HG03045 (cell line): ENCODE data around the gene DCAF11.

Experiments used
- ATAC-seq: cut with Tn5 transposase; IDR thresholded peaks from one replicate; pipeline ENCODE4 v1.9.1; 2021; ENCODE audit warnings: mild to moderate bottlenecking, moderate library complexity; ENCODE audit not compliant: unreplicated experiment

Gene DCAF11

GRCh38 chr14:24078146-24078545 is 36.4 kb upstream of the DCAF11 start:
- no peak for ATAC-seq

- ATAC-seq = no peak
Measured at GRCh38 chr14:24079491-24080141, 35.0 kb upstream of the DCAF11 start.

GRCh38 chr14:24080142-24080530 is 34.4 kb upstream of the DCAF11 start:
- ATAC-seq = no peak

GRCh38 chr14:24080888-24081738 is 33.5 kb upstream of the DCAF11 start:
- peak; percentile 92 for ATAC-seq

DNA sequence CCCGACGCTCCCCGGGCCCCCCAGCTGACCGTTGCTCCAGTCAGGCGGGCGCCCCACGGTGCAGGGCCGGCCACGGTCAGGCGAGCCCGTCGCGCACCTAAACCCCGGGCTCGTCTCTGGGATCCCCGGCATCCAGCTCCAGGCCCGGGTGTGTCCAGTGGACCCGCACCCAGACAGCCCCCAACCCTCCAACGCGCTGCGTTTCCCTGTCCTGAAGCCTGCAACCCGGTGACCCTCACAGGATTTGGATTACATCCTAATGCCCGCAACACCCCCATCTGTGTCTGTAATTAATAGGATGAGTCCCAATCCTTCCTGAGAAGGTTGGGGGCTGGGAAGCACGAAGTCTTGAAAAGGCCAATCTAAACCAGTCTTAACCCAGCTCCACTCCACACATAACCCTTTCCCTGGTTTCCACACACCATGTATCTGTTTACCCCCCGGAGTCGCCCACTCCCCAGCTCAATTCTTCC is 32.8 kb upstream of the DCAF11 start:
- no peak for ATAC-seq

DNA sequence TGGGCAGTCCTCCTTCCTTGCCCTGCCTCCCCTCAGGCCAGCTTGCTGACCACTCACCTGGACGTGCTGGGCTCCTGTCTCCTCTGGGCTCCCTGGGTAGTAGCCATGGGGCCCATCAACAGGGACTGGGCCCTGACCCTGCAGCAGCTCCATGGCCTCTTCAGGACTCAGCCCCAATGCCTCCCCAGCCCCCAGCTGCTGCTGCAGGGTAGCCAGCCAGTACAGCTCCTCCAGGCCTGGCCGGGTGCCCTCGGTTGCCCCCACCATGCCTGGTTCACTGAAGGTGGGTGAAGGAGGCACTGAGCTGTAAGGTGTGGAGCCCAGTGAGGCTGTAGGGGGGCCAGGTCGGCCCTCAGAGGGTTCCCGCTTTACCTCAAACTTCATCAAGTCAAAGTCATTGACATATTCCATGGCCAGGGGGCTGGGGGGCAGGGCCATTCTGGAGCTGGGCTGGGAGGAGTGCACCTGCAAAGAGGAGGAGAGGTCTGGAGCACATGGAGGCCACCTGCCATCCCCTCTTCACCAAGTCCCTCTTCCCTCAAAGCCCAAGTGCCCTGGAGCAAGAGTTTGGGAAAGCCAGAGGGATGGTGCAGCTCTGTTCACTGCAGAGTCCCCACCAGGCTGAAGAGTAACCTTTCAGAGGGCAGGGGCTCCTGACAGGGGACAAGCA is 32.0 kb upstream of the DCAF11 start:
- no peak for ATAC-seq

GRCh38 chr14:24083462-24083861 is 31.1 kb upstream of the DCAF11 start:
- no peak for ATAC-seq

- ATAC-seq = no peak
Measured at GRCh38 chr14:24084440-24084839, 30.1 kb upstream of the DCAF11 start.

DNA sequence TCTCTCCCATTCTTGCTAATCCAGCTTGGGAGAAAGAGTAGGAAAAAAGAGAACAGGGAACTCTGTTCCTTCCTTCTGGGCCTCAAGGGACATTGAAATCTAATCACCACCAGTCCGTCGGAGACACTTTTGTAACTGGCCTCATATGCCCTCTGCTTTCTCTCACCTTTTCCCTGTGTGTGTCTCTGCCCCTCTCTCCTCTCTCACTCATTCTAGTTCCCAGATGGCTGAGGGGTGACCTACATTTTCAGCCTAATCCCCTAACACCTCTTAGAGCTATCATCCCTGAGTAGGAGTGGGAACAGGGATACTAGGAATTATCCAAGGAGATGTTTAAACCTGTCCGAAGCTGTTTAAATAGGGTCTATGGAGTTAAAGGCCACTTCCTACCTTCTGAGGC is 29.4 kb upstream of the DCAF11 start:
- ATAC-seq = no peak

GRCh38 chr14:24086193-24086955 is 28.2 kb upstream of the DCAF11 start:
- no peak for ATAC-seq

GRCh38 chr14:24087004-24087403 is 27.6 kb upstream of the DCAF11 start:
- ATAC-seq = no peak

DNA sequence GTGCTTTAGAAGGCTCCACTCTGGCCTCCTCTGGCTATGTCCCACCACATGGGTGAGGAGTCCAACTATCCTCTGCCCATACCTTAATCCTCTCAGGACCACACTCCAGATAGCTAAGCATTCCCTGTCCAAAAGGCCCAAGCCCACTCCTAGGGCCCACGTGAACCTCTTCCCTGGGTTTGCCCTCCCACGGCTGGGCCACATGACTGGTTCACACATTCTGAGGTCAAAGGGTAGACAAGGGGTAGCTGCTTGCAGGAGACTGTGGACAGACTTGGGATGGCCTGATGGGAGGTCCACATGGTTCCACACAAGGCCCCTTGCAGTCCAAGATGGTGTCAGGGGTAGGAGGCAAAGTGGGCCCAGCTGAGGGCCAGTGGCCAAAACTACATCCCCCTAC is 26.5 kb upstream of the DCAF11 start:
- ATAC-seq = no peak

GRCh38 chr14:24089890-24090289 is 24.7 kb upstream of the DCAF11 start:
- no peak for ATAC-seq

DNA sequence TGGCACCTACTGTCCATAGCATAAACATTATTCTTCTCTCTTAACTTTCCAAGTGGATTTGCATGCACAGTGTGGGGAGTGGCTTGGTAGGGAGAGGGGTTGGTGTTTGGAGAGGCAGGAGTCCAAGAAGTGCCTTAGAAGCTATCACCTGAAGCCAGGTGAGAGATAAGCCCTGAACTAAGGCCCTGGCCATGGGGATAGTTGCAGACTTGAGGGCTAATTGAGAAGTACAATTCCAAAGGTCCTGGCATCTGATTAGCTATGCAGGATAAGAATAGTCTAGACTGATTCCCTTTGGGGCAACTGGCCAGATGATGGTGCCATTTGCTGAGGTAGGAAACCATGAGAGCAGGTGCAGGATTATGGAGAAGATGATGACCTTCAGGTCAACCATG is 22.5 kb upstream of the DCAF11 start:
- no peak for ATAC-seq

DNA sequence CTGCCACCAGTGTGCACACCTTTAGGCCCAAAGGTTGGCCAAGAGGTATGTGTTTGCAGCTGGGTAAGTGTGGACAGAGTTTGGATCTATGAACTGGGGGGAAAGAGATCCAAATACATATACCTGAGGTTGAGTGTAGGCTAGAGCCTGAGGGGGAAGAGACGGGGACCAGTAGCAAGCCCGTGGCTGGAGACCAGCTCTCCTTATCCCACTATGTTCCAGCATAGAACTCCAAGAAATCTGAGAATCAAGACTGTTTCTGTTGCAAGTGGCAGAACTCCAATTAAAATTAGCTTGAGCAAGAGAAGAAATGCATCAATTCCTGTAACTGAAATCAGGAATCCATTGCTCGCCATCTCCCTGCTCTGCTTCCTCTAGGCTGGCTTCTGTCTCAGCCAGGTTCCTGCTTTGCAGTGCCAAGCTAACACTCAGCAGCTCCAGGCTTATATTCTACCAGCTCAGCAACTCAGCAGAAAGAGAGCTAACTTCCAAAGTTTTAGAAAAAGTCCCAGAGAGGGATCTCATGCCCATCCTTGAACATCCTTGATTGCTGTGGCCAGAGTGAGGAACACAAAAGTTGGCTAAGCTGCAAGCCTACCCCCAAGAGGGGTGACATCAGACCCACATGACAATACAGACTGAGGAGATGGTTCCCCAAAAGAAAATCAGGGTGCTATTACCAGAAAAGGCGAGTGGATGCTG is 21.9 kb upstream of the DCAF11 start:
- no peak for ATAC-seq

GRCh38 chr14:24093207-24093900 is 21.2 kb upstream of the DCAF11 start:
- no peak for ATAC-seq

DNA sequence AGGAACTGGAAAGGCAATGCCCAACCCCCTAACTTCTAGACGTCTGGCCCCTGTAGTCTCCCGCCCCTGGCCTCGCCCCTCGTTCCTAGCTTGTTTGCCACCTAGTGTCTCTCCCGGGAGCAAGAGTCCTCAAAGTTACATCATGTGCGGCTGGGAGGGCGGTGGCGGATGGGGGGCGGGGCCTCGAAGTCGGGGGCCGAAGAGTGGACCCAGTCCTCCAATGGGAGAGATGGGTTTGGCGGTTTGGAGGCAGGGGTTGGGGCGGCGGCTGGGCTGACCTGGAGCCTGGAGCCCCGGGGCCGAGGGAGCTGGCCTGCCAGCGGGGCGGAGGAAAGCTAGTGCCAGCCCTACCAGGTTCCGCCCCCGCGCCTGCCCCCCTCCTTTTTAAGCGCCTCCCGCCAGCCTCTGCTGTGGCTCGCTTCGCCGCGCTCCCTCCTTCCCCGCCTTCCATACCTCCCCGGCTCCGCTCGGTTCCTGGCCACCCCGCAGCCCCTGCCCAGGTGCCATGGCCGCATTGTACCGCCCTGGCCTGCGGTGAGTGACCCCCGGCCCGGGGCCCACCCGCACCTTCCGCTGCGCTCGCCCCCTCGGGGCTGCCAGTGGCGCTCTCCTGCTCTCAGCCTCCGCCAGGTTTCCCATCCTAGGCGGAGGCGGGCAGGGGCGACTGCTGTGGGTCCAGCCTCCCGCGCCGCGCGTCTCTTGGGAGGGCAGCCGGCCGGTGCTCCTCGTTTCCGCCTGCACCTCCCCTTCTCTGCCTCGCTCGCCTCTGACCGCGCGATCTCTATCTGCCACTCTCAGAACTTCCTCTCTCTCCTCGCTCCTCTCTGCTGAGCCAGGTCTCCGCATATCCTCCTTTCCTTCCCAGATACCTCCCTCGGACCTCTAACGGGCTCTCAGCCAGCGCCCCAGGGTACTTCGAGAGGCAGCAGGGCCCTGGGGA is 20.4 kb upstream of the DCAF11 start, which contains the start of gene PCK2:
TSS of gene PCK2 (plus strand) at position 411 of the 940 bp plus-strand sequence. CDS start at position 506, 95 bp downstream.
- ATAC-seq = peak; percentile 59

DNA sequence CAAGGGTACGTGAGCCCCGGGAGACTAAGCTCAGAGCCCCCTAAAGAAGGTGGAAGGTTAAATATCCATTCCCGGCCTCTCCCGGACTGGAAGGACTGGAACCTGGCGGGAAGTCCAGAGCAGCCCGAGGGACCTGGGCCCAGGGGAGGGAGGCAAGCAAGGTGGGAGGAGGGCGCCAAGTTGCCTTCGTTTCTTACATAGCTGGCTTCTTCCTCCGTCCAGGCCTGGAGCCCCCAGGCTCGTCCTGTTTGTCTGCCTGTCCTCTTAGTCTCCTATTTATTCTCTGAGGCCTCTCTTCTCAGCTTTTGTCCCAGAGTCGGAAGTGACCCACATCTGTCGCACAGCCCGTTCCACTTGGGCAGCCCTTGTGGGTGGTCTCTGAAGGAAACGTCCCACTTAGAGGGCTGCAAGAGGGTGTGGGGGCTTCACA is 19.7 kb upstream of the DCAF11 start:
- no peak for ATAC-seq
